ENCODE measurements around the gene NUP210.

NUP210 gene

DNA sequence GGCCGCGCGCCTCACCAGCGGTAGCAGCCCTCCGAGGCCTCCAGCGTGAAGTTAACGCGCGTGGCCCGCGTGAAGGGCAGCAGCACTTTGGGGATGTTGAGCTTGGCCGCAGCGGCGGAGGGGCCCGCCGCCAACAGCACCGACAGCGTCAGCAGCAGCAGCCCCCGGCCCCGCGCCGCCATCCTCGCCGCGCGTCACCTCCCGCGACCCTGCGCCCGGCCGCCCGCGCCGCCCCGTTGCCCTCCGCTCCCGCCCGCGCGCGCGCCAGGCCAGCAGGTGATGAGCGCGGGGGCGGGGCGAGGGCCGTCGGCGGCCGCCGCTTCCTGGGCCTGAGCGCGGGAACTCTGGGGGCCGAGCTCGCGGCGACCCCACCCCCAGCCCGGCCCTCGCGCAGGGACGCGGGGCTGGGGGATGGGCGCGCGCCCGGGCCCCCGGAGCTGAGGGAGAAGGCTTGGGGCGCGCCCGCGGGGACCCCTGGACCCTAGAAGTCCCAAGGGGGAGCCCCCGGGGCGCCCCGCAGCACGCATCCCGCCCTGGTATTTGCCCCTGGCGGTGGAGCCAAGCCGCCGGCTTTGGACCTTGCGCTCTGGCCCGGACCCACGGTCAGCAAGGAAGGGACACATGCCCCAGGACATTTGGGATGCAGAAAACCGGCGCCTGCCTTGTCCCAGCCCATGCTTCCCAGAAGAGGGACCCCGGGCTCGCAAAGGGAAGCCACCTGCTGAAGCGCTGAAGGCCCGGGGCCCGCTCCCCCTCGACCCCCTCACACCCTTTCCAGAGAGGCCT, at the start of gene NUP210:
Gene NUP210 (minus strand): TSS at position 278 of the 786 bp plus-strand sequence. CDS start 96 bp downstream, at position 182.
- peak; percentile 46; the same call in 1 of the 2 replicates for TF ChIP-seq FOXM1 (IDR thresholded peaks at IDR 0.05; ENCODE audit: borderline replicate concordance)
- TF ChIP-seq FOXA1 (IDR thresholded peaks at IDR 0.05): no peak
- TF ChIP-seq FOXK2 (IDR thresholded peaks at IDR 0.05): no peak
- ChIA-PET CTCF (no interaction called here), POLR2A (interaction anchor here (0.5 to 1.7 kb wide), 6 partner anchors 8 to 460 kb away, joined by 3 to 6 read pairs (median 4); no protein-coding TSS in a partner anchor)
- DNase-seq (ENCODE audit: extremely low spot score): peak; percentile 75

- POLR2A ChIA-PET: no interaction called here
- TF ChIP-seq CTBP1 (IDR thresholded peaks at IDR 0.05; ENCODE audit: borderline replicate concordance): no peak
- no peak for TF ChIP-seq FOXK2 (IDR thresholded peaks at IDR 0.05)
- no peak for TF ChIP-seq L3MBTL2 (conservative IDR thresholded peaks at IDR 0.05)
- no peak for TF ChIP-seq ARNT (IDR thresholded peaks at IDR 0.05)
- TF ChIP-seq SP1 (IDR thresholded peaks at IDR 0.05): no peak
- TF ChIP-seq ZNF384 (IDR thresholded peaks at IDR 0.05): no peak
- no peak for TF ChIP-seq BHLHE40 (IDR thresholded peaks at IDR 0.05; ENCODE audit: borderline replicate concordance)
- no peak for TF ChIP-seq FOXM1 (IDR thresholded peaks at IDR 0.05; ENCODE audit: borderline replicate concordance)
- no peak for TF ChIP-seq LEF1 (IDR thresholded peaks at IDR 0.05; ENCODE audit: borderline replicate concordance)
- no peak for TF ChIP-seq FOXA1 (IDR thresholded peaks at IDR 0.05)
- TF ChIP-seq, protein P1, sequence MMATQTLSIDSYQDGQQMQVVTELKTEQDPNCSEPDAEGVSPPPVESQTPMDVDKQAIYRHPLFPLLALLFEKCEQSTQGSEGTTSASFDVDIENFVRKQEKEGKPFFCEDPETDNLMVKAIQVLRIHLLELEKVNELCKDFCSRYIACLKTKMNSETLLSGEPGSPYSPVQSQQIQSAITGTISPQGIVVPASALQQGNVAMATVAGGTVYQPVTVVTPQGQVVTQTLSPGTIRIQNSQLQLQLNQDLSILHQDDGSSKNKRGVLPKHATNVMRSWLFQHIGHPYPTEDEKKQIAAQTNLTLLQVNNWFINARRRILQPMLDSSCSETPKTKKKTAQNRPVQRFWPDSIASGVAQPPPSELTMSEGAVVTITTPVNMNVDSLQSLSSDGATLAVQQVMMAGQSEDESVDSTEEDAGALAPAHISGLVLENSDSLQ (IDR thresholded peaks at IDR 0.05): no peak
- TF ChIP-seq SUZ12 (IDR thresholded peaks at IDR 0.05): no peak
- TF ChIP-seq ELF4 (IDR thresholded peaks at IDR 0.05): no peak
- no peak for TF ChIP-seq HDGF (IDR thresholded peaks at IDR 0.05; ENCODE audit: borderline replicate concordance)
- no peak for TF ChIP-seq TARDBP (IDR thresholded peaks at IDR 0.05)
- no peak for TF ChIP-seq NFRKB (IDR thresholded peaks at IDR 0.05)
- no peak for DNase-seq (ENCODE audit: extremely low spot score)
- CTCF ChIA-PET: interaction anchor here (0.5 to 1.0 kb wide), 2 partner anchors 10 to 120 kb away, joined by 3 to 4 read pairs; no protein-coding TSS in a partner anchor
These were observed 46.7 kb upstream of the NUP210 start for GRCh38 chr3:13466781-13467180.

- ChIA-PET POLR2A (no interaction called here), CTCF (no interaction called here)
- no peak for DNase-seq (ENCODE audit: extremely low spot score)
- TF ChIP-seq ZNF384 (IDR thresholded peaks at IDR 0.05) (no peak), LEF1 (IDR thresholded peaks at IDR 0.05; ENCODE audit: borderline replicate concordance) (no peak), ARNT (IDR thresholded peaks at IDR 0.05) (no peak), ELF4 (IDR thresholded peaks at IDR 0.05) (no peak), FOXA1 (IDR thresholded peaks at IDR 0.05) (no peak), BHLHE40 (IDR thresholded peaks at IDR 0.05; ENCODE audit: borderline replicate concordance) (no peak)
- TF ChIP-seq, protein P1 (IDR thresholded peaks at IDR 0.05): no peak
These were observed 45.2 kb upstream of the NUP210 start for GRCh38 chr3:13465236-13465873.

DNA sequence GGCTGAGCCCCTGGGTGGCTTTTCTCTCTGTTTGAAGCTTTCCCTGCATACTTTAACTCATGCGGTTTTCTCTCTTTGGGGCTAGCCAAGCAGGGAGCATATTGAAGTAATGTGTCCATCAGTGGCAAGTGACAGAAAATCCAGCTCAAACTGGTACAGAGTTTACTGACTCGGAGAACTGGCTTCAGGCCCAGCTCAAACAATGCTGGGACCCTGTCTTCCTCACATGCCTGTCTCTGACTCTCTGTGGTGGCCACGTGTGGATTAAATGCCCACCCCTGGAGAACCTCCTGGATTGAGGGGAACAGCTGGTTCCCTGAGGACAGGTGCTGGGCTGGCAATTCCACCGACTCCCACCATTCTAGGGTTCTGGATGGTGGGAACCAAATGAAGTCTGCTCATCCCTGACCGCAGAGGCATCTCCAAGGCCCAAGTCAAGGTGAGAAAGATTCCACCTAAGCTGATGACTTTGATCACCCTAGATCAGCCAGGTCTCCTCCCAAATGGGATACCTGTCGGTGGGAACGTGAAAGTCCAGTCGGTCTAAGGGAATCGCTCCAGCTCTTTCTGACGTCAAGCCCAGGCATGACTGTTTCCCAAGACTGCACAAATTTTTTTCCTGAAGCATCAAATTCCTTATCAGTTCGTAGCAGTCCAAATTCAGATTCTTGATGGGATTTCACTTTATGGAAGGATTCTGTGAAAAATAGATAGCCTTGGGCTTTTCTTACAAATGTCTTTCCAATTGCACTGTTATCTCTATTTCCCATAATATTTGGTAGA, 43.7 kb upstream of the NUP210 start:
- DNase-seq (ENCODE audit: extremely low spot score): no peak
- POLR2A ChIA-PET: no interaction called here
- CTCF ChIA-PET: interaction anchor here (0.6 to 1.8 kb wide), 4 partner anchors 11 to 372 kb away, joined by 3 to 10 read pairs (median 3); no protein-coding TSS in a partner anchor
- TF ChIP-seq CTBP1 (IDR thresholded peaks at IDR 0.05; ENCODE audit: borderline replicate concordance) (no peak), LEF1 (IDR thresholded peaks at IDR 0.05; ENCODE audit: borderline replicate concordance) (no peak), HDGF (IDR thresholded peaks at IDR 0.05; ENCODE audit: borderline replicate concordance) (no peak), ELF4 (IDR thresholded peaks at IDR 0.05) (no peak), FOXA1 (IDR thresholded peaks at IDR 0.05) (no peak), FOXM1 (IDR thresholded peaks at IDR 0.05; ENCODE audit: borderline replicate concordance) (no peak), SP1 (IDR thresholded peaks at IDR 0.05) (no peak), ZNF384 (IDR thresholded peaks at IDR 0.05) (no peak), FOXK2 (IDR thresholded peaks at IDR 0.05) (no peak), TARDBP (IDR thresholded peaks at IDR 0.05) (no peak), ARNT (IDR thresholded peaks at IDR 0.05) (no peak), BHLHE40 (IDR thresholded peaks at IDR 0.05; ENCODE audit: borderline replicate concordance) (no peak), L3MBTL2 (conservative IDR thresholded peaks at IDR 0.05) (no peak), NFRKB (IDR thresholded peaks at IDR 0.05) (no peak), SUZ12 (IDR thresholded peaks at IDR 0.05) (no peak)
- TF ChIP-seq, protein P1 (IDR thresholded peaks at IDR 0.05): no peak

- DNase-seq (ENCODE audit: extremely low spot score): no peak
- ChIA-PET CTCF (interaction anchor here (1.2 to 1.8 kb wide), 3 partner anchors 10 to 371 kb away, joined by 3 to 10 read pairs (median 3); no protein-coding TSS in a partner anchor), POLR2A (no interaction called here)
These were observed 42.7 kb upstream of the NUP210 start for GRCh38 chr3:13462822-13463221.

More at GRCh38 chr3:13462822-13463221, 42.7 kb upstream of the NUP210 start:
- TF ChIP-seq SP1 (IDR thresholded peaks at IDR 0.05) (no peak), TARDBP (IDR thresholded peaks at IDR 0.05) (no peak), FOXM1 (IDR thresholded peaks at IDR 0.05; ENCODE audit: borderline replicate concordance) (no peak), CTBP1 (IDR thresholded peaks at IDR 0.05; ENCODE audit: borderline replicate concordance) (no peak), ZNF384 (IDR thresholded peaks at IDR 0.05) (no peak), FOXA1 (IDR thresholded peaks at IDR 0.05) (no peak), ARNT (IDR thresholded peaks at IDR 0.05) (no peak), HDGF (IDR thresholded peaks at IDR 0.05; ENCODE audit: borderline replicate concordance) (no peak), NFRKB (IDR thresholded peaks at IDR 0.05) (no peak), BHLHE40 (IDR thresholded peaks at IDR 0.05; ENCODE audit: borderline replicate concordance) (no peak), FOXK2 (IDR thresholded peaks at IDR 0.05) (no peak)
- TF ChIP-seq, protein P1 (IDR thresholded peaks at IDR 0.05): no peak

Data from HEK293T (cell line).